Daoy (cell line): Measurements from ENCODE around the gene BRD3. TPM values are rescaled to one million over a fixed set of nuclear protein-coding genes. Genes with fewer than 3 reads are reported as not detected.

ENCODE experiments used
- DNase-seq: peaks from one replicate; pipeline ENCODE4 v3.0.0-alpha.2; 2015; ENCODE audit warnings: low read depth
- total RNA-seq: library from RNA; depleted of rRNA; stranded (reverse); fragments of >200 nt; shearing (Covaris generic); gene quantifications from 2 replicates; pipeline ENCODE4 v1.2.3, GENCODE V29; 2014

Gene BRD3
- total RNA-seq, 1 experiment from 2014 or later = 6.5 TPM

DNA sequence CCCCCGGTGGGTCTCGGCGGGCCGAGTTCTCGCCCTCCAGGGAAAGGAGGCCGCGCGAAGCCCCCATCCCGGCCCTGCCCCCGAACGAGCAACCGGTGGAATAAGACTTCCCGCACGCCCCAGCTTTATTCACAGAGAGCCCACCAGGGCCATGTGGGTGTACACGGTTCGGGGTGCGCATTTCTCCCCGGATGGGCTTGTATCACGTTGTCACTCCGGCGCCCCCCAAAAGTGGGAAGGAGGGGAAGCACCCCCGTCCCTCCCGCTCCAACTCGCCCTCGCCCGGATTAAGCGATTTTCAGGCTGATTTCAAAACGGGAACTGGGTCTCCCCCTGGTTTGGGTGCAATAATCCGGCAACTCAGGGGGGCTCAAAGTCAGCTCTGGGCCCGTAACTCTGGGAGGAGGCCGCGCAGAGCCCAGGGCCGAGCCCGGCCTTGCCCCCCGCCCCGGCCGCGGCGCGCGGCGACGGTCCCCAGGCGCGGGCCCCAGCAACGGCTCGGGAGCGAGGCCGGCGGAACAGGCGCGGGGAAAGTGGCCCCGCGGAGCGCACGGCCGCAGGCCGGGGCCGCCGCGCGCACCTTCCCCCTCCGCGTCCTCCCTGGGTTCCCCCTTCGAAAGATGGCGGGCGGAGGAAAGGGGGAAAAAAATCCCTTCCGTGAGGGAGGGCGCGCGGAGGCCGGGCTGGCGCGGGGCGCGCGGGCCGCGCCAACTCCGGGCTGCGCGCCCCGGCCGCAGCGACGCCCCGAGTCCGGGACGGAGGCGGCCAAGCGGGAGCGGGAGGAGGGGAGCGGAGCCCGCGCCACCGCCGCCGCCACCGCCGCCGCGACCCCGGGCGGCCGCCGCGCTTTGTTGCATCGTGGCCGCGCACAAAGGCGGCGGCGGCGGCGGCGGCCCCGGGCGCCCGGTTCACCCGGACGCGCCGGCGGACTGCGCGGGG lies 644 bp downstream of the BRD3 start:
- peak; percentile 53 for DNase-seq

DNA sequence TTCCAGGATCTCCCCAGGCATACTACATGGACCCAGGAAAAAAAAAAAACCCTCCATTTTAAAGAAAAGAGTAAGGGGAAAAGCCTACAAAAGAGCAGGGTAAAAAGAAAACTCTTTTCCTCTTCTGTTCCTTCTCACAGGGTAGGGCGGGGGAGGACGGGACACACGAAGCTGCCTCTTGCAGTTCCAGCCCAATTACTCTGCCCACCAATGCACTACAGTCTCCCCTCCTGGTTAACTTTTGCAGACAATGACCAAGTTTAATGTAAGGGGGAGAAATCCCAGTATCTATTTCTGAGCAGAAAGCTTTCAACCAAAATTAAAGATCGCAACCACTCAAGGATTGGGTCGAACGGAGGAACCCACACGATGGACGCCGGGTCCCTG lies 1.3 kb downstream of the BRD3 start:
- no peak for DNase-seq

DNA sequence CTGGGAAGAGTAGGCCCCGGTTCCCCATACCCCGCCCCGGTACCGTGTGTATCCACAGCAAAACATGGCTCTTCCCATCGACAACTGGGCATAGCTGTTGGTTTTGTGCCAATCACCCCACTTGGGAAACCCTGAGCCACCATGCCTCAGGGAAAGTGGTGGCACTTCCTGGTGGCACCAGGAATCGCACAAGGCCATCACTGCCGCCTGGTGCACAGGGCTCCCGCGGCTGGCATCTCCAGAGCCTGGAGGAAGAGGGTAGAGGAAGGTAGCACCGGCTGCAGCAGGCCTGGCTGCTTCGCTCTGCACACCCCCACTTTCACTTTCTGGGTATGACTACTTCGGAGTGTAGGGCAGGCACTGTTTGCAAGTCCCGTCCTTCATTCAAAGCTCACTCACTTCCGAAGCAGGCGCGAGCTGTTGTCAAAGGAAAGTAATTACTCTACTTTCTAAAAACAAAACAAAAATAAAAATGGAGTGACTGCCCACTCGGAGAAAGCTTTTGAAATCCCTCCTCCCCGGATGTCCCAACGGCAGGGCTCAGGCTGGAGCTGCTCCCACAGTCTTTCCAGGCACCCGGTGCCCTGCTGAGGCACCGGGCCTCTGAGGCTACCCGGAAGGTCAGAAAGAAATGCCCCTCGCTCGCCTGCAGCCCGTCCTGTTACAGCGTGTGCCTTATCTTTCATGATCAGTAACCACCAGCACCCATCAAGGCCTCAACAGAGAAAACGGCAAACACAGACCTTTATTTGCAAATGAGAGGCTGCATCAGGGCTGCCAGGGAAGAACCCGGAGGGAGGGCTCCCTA lies 2.0 kb downstream of the BRD3 start:
- peak; percentile 72 for DNase-seq

DNA sequence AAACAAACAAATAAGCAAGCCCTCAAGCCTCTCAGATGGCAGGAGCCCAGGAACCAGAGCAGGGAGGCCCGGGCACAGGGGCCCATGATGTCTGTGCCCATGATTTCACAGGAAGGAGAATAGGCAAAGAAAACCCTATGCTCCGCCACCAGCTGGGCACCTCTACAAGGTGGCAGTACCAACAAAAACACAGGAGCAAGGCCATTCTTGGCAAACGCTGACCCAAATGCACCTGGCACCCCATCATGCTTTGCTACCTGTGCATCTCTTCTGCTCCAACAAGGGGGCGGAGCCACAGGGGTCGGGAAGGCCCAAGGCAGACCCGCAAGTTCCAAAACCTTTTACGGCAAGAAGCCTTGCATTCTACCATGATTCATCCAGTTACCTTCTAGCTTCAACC lies 3.1 kb downstream of the BRD3 start:
- no peak for DNase-seq

DNA sequence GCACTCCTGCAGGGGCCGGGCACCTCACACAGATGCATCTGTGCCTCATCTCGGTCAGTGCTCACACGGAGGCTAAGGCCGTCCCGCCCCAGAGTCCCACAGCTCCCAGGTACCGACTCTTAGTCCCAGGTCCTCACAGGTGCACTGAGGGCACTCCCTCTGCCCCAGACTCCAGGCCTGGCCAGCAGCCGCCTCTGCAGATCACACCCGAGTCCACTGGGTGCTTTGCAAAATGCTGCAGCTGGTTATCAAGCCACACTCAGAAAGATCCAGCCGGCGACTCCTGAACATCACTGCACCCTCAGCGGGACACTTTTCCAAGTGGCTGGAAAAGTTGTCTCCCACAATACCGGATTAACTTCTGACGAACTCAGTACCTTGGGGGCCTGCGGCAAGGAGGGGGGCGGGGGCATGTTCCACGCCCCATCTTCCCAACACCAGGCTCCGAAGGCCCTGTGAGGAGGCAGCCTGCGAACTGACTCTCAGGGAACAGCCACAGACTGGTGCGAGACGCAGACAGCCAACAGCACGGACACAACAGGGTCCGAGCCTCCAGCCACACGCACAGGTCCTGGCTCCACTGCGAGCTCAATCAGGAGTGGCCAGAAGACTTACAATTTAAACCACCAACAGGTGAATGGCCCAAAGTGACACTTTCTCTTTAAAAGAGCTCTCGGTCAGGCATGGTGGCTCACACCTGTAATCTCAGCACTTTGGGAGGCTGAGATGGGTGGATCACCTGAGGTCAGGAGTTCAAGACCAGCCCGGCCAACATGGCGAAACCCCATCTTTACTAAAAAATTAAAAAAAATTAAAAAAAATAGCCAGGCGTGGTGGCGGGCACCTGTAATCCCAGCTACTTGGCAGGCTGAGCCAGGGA lies 4.0 kb downstream of the BRD3 start:
- DNase-seq = no peak

DNA sequence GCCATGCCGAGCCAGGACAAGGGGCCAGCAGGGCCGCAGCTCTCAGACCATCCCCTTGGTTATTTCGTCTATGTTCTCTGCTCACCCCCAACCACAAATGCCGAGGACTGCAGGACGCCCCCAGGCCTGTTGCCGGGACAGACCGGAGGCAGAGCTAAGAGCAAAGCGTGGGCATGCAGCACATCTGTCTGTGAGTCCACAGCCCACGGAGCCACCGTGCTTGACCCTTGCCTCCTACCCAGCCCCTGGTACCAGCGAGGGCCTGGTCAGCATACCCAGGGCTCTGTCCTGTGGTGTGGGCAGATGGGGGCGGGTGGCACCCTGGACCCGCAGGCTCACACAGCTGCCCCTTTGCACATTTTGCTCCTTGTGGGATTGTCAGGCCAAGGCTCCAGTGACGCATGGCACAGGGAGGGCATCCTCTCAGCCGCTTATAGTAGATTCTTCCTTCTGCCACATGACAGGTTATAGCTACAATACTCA lies 4.7 kb downstream of the BRD3 start:
- no peak for DNase-seq

DNA sequence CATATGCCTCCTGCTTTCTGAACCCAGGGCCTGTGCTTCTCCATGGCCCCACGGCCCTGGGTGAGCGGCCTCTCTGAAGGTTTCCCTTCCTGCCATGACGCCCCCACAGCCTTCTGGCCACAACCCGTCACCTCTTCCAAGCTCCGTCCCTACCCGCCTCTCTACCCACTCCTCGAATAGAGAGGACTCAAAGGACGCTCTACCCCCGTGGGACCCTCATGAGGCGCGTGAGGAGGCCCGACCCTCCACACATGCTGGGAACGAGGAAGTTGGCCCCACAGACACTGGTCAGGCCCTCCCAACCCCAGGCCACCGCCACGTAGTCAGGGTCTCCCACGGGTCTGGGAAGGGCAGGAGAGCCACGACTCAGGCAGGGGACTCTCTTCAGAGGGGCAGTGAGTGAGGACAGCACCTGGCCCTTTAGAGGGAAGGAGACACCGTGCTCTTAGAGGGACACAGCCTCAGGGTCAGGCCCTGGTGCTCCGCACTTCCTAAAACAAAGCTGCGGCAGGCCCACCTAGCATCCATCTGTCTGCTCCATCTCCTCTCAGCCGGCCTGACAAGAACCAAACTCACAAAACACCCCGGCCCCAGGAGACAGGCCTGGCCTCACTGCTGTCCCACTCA lies 5.3 kb downstream of the BRD3 start:
- no peak for DNase-seq

DNA sequence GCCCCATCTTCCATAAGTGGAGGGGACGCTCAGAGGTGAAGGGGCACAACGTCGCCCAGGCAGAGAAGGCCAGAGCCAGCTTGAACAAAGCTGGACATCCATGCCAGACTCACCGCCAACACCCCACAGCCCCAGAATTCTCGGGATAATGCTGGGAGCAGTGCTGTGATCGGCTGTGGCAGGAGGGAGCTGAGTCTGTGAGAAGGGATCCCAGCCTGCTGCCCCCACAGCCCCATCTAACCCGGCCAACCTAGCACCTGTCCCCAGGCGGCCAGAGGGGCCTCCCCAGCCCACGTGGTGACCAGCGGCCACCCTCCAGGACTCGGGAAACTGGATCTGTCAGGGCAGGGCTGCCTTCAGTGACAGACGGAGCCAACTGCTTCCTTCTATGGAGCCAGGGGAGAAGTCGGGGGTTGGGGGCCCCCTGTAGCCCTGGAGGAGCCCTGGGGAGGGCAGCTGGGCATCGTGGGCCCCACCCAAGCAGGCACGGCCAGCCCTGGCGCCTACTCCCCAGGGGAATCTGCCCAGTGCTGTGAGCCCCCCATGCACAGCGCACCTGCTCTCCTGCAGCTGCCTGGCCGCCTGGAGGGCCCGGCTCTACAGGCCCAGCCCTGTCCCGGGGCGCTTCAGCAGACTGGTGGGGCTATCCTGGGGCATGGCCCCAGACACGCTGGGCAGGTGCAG lies 6.0 kb downstream of the BRD3 start:
- DNase-seq = no peak

DNA sequence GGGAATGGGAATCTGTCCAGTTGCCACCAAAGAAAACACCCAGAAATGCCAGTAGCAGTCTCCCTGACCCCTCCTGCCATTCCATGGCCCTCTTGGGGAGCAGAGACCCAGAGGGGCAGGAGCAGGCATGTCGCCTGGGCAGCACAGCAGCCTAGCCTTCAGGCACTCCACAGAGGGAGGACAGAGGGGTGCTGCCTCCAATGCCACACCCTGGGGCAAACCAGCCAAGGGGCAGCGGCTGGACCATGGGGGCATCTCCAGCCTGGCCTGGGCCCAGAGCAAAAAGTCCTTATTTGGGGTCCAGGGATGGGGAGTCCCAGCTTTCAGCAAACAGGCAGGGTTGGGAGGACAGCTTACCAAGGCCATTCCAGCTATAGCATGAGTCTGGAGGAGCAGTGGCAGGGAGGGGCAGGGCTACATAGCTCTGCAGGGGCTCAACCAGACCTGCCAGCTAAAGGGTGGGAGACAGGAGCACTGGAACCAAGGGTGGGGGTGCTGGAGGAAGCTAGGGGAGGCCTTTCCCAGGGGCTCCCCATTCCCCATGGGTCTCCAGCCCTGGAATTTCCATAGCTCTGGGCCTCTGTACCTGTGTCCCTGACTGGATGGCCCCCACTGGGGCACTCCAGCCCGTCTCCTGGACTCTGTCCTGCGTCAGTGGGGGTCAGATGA lies 6.7 kb downstream of the BRD3 start:
- DNase-seq = no peak

DNA sequence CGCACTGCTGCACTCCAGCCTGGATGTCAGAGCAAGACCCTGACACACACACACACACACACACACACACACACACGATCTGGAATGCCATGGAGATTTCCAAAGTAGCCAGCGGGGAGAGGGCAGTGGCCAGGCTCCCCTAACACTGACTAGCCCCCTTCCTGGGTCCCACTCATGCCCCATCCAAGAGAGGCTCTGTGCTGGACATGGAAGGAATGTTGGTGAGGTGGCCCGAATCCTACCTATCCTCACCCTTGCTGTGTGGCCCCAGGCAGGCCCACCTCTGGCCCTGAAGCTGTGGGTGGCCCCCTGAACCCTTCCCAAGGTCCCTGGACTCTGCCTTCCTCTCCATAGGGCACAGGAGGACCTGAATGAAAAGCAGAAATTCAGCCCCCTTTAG lies 7.3 kb downstream of the BRD3 start:
- DNase-seq = no peak

DNA sequence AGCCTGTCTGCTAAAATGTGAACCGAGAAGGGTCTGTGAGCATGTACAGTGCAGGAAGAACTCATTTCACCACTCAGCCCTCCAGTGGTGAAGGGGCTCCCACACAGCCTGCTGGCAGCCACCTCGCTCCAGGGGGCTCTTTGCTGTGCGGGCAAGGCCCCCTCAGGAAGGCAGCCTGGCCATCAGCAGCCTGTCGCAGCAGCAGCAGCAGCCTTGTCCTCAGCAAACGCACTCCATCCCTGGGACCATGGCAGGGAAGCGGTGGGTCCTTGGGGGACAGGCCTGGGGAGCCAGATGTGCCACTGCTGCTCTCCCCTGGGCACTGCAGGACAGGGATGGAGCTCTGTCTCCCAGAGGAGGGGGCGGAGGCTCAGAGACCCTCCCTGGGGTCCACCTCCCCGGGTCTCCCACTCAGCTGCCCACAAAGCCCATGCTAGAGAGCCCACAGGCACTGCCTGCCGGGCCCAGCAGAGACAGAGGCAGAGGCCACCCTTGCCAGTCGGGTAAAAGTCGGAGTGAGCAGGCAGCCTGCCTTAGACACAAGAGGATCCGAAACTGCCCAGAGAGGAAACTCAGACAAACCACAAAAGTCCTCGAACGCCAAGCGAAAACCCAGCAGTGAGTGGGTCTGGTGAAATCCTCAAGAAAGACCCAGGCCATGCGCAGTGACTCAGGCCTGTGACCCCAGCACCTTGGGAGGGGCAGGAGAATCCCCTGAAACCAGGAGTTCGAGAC lies 8.0 kb downstream of the BRD3 start:
- peak; percentile 31 for DNase-seq

DNA sequence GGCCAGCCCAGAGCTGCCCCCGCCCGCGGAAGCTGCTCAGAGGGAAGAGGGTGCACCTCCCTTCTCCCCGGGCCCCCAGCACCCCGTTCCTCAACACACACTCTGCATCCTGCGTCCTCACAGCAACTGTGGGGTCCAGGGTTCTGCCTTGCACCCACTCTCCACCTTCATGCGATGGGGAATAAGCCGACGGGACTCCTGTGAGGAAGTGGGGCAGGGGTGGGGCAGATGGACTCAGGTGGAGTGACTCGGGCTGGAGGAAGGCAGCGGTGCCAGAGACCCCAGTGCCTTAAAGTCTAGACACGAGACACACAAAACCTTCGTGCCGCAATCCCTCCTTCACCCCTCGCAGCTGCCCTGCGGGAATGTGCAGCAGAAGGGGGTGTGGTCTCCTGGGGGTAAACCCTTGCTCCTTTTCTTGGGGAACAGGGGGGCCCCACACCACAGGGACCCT lies 8.6 kb downstream of the BRD3 start:
- DNase-seq = peak; percentile 17

DNA sequence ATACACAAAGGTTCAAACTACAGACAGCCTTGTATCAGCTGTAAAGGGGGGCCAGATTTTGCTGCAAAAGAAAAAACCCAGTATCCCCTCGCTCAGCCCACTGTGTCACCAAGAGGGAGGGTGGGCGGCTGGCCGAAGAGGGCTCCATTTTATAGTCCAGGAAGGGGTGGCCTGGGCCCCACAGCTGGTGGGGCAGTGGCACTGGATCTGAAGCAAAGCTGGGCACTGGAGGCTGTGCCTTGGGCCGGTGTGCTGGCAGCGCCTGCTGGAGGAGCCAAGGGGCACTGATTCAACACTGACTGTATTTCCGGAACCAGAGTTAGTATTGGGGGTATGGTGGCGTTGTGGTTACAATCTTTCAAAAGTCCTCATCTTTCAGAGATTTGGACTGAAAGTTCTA lies 9.1 kb downstream of the BRD3 start:
- peak; percentile 79 for DNase-seq

DNA sequence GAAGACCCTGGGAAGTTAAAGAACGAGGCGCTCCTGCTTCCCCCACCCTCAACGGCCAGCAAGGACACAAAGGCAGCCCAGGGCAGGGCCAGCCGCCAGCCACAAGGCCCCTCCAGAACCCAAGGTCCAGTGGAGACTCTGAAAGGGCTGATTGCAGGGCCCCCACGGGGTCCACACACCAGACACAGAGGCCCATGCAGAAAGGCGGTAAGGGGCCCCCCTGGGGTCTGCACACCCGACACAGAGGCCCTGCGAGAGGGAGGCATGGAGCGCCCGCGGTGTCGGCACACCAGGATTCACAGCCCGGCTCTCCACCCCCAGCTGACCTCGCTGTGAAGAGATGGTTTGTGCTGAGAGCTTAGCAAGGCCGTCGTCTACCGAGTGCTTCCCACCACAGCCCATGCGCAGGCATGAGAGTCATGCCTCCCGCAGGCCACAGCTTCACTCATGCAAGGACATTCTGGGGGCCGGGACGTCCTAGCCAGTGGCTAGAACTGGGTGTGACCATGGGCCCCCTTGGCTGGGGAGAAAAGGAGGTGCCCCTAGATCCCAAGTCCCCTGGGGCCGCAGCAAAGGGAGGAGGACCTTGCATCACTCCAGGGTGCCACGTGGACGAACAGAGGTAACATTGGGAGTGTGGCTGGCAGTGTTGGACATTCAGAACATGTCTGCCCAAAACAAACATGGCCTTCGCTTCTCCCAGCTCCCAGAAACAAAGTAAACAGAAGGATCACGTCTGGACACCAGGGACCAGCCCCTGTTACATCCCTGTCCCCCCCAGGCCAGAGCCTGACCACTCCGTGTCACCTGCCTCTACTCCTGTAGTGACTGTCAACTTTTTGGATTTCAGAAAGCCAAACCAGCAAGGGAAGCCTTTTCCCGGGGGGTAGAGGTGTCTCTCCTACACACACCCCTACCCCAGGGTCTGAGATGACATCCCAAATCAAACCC lies 9.8 kb downstream of the BRD3 start:
- DNase-seq = peak; percentile 13

DNA sequence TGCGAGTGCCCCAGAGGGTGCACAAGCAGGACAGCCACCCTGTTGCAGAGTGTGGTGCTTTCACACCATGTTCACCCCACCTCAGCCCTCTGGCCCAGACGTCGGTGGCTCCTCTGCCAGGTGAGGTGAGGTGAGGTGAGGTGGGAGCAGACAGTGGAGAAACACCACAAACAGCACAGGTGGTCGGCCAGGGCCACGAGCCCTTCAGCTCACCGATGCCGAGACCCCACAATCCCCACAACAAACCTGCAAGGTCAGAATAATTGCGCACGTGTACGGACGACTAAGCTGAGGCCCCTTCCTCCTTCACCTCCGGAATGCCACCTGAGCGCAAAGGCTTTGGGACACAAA lies 10.5 kb downstream of the BRD3 start:
- DNase-seq = no peak

DNA sequence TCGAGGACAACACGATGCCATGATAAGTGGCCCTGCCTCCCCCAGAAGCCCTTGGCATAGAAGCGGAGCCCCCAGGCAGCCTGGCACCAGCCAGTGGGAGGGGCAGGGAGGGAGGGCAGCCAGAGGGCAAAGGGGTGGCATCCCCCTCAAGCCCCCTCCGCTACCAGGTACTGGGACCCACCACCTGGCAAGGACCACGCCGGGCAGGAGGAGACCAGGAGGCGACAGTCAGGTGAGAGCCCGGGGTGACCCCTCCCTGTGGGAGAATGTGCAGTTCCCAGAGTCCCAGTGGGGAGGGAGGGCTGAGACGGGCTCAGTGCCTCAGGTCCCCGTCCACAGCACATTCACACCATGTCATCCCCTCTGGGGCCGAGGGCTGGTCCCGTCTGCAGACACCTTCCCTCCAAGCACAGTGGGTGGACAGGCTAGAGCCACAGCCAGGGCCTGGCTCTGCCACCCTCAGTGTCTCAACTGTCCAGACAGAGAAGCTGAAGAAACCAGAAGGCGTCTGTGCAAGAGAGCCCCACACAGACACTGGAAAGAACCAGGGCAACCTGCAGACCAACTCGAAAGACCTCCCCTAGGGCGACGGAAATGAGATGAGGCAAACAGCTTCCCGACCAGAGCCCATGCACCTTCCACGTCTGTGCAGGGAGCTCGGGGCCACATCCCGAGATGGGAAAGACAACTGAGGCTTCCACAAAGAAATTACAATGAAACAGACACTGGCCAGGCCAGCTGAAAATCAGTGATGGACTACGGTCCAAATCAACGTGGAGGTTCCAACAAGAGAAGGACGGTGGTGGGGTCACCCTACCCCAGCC lies 11.1 kb downstream of the BRD3 start:
- no peak for DNase-seq

DNA sequence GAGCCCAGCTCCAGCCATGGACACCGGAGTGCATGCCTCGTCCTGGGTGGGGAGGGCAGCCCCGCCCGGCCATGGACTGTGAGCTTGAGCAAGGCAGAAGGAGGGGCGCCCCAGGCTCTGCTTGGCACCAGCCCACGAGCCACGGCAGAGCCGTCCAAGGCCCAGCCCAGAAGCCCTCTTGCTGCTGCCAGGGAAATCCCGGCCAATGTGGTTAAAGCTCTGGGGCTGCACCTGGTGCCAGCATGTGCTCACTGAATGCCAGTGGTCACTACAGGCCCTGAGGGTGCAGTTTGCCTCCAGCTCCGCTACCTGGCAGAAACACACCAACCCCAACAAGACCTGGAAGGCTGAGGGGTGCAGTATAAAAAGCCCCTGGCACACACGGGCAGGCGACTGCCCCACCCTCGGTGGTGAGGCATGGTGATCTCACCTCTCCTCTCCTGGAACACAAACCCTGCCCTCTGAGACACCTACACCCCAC lies 11.8 kb downstream of the BRD3 start:
- DNase-seq = peak; percentile 80
